DOHH2 (cell line): ENCODE data around the gene PLCB4.

ENCODE experiments used
- H3F3A ChIP-seq: fragments of 200-600 bp; sonication (generic), shearing (Covaris generic); 2 replicates; pipeline ENCODE4 v1.6.0; 2016; ENCODE audit warnings: antibody characterized with exemption, mild to moderate bottlenecking; ENCODE audit not compliant: control insufficient read depth, insufficient read depth
- H3K27ac ChIP-seq: fragments of 200-600 bp; sonication (generic); 2 replicates; pipeline ENCODE4 v1.5.1; 2014; ENCODE audit warnings: low read depth, mild to moderate bottlenecking, low read length, moderate library complexity
- H3K27me3 ChIP-seq: fragments of 200-600 bp; sonication (generic); 2 replicates; pipeline ENCODE4 v1.6.1; 2014; ENCODE audit warnings: mild to moderate bottlenecking, low read length, mixed read lengths; ENCODE audit not compliant: control insufficient read depth
- H3K36me3 ChIP-seq: fragments of 200-600 bp; sonication (generic); 2 replicates; pipeline ENCODE4 v1.6.1; 2014; ENCODE audit warnings: mild to moderate bottlenecking, low read length, moderate library complexity, mixed read lengths; ENCODE audit not compliant: control insufficient read depth
- H3K4me1 ChIP-seq: fragments of 200-600 bp; sonication (generic); 2 replicates; pipeline ENCODE4 v1.6.1; 2014; ENCODE audit warnings: mild to moderate bottlenecking, low read length, mixed read lengths; ENCODE audit not compliant: control insufficient read depth
- H3K4me2 ChIP-seq: fragments of 200-600 bp; sonication (generic); 2 replicates; pipeline ENCODE4 v1.6.0; 2014; ENCODE audit warnings: mild to moderate bottlenecking, low read length, moderate library complexity
- H3K4me3 ChIP-seq: fragments of 200-600 bp; sonication (generic); 2 replicates; pipeline ENCODE4 v1.5.1; 2014; ENCODE audit warnings: mild to moderate bottlenecking, low read length, mixed read lengths
- H3K79me2 ChIP-seq: fragments of 200-600 bp; sonication (generic); 2 replicates; pipeline ENCODE4 v1.6.1; 2014; ENCODE audit warnings: mild to moderate bottlenecking, low read length, mixed read lengths; ENCODE audit not compliant: control insufficient read depth
- H3K9me2 ChIP-seq: fragments of 200-600 bp; sonication (generic); replicated peaks from 2 replicates; pipeline ENCODE4 v1.6.1; 2014; ENCODE audit warnings: mild to moderate bottlenecking, low read length, mixed read lengths; ENCODE audit not compliant: control insufficient read depth
- H3K9me3 ChIP-seq: fragments of 200-600 bp; sonication (generic); 2 replicates; pipeline ENCODE4 v1.6.1; 2014; ENCODE audit warnings: antibody characterized with exemption, low read length, mixed read lengths; ENCODE audit not compliant: control insufficient read depth, insufficient read depth
- H4K20me1 ChIP-seq: fragments of 200-600 bp; sonication (generic); 2 replicates; pipeline ENCODE4 v1.6.0; 2014; ENCODE audit warnings: low read depth, mild to moderate bottlenecking, antibody characterized with exemption, low read length, moderate library complexity; ENCODE audit not compliant: control insufficient read depth, insufficient read depth
- EZH2phosphoT487 ChIP-seq: fragments of 200-600 bp; sonication (generic); IDR thresholded peaks from 2 replicates; pipeline ENCODE4 v1.6.1; 2017; ENCODE audit warnings: borderline replicate concordance, mild to moderate bottlenecking, antibody characterized with exemption, low read length, moderate library complexity, mixed read lengths
- TF ChIP-seq, protein P1 (sequence below): fragments of 200-600 bp; sonication (generic); IDR thresholded peaks from one replicate; pipeline ENCODE4 v1.5.1; 2014; ENCODE audit warnings: antibody characterized with exemption, mild to moderate bottlenecking, low read depth, low read length; ENCODE audit not compliant: poor library complexity, severe bottlenecking

PLCB4 gene

DNA sequence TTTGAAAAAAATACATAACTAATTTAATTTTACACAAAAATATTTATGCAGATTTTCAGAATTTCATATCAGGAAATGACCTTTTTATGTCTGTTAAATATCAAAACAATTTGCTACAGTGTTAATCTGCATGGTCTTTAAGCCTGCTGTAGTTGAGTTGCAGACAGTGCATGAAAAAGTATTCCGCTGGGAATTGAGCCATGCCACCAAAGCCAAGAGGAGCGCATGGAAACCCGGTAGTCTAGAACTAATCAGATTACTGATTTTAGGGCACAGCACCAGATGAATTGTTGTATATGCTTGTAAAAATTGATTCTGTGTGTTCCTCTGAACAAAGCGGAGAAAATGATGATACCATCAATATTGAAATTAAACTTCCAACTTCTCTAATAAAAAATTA lies 411.2 kb downstream of the PLCB4 start:
- H3K79me2 ChIP-seq: no peaks in the 10 kb centered on the region
- no peak overlapping the region for H3K4me2 ChIP-seq
- H3K27ac ChIP-seq: no peak overlapping the region
- H4K20me1 ChIP-seq: no peaks in the 10 kb centered on the region
- H3K4me1 ChIP-seq: peaks cover 3% of the 10 kb centered on the region
- no peaks in the 10 kb centered on the region for H3K9me3 ChIP-seq
- H3K4me3 ChIP-seq: no peak overlapping the region
- H3F3A ChIP-seq: no peaks in the 10 kb centered on the region
- no peak for TF ChIP-seq EZH2phosphoT487
- TF ChIP-seq, protein P1, sequence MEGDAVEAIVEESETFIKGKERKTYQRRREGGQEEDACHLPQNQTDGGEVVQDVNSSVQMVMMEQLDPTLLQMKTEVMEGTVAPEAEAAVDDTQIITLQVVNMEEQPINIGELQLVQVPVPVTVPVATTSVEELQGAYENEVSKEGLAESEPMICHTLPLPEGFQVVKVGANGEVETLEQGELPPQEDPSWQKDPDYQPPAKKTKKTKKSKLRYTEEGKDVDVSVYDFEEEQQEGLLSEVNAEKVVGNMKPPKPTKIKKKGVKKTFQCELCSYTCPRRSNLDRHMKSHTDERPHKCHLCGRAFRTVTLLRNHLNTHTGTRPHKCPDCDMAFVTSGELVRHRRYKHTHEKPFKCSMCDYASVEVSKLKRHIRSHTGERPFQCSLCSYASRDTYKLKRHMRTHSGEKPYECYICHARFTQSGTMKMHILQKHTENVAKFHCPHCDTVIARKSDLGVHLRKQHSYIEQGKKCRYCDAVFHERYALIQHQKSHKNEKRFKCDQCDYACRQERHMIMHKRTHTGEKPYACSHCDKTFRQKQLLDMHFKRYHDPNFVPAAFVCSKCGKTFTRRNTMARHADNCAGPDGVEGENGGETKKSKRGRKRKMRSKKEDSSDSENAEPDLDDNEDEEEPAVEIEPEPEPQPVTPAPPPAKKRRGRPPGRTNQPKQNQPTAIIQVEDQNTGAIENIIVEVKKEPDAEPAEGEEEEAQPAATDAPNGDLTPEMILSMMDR: no peak
- no peaks in the 10 kb centered on the region for H3K9me2 ChIP-seq
- no peaks in the 10 kb centered on the region for H3K36me3 ChIP-seq
- H3K27me3 ChIP-seq: no peaks in the 10 kb centered on the region

DNA sequence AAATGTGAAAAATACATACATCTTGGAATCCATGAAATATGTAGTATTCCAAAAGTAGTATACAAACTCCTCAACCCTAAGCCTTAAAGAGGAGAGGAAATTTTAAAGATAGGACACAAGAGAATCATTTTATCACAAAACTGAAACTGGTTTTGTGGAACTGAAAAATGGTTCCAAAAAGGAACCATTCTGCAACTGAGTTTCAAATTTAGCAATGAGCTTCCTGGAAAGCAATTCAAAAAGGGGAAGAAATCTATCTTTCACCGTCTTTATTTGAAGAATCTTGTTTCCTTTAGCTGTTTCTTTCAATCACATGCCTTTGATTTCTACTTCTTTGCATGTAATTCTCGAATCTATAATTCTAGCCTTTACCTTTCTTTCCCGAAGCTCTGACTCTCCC lies 413.3 kb downstream of the PLCB4 start:
- no peaks in the 10 kb centered on the region for H3F3A ChIP-seq
- H4K20me1 ChIP-seq: no peaks in the 10 kb centered on the region
- no peak for TF ChIP-seq EZH2phosphoT487
- TF ChIP-seq, protein P1: no peak
- no peaks in the 10 kb centered on the region for H3K79me2 ChIP-seq
- H3K27ac ChIP-seq: no peak overlapping the region
- H3K4me2 ChIP-seq: no peak overlapping the region
- no peaks in the 10 kb centered on the region for H3K9me3 ChIP-seq
- no peaks in the 10 kb centered on the region for H3K9me2 ChIP-seq
- no peaks in the 10 kb centered on the region for H3K36me3 ChIP-seq
- H3K4me3 ChIP-seq: no peak overlapping the region
- peaks cover 3% of the 10 kb centered on the region for H3K4me1 ChIP-seq
- no peaks in the 10 kb centered on the region for H3K27me3 ChIP-seq

DNA sequence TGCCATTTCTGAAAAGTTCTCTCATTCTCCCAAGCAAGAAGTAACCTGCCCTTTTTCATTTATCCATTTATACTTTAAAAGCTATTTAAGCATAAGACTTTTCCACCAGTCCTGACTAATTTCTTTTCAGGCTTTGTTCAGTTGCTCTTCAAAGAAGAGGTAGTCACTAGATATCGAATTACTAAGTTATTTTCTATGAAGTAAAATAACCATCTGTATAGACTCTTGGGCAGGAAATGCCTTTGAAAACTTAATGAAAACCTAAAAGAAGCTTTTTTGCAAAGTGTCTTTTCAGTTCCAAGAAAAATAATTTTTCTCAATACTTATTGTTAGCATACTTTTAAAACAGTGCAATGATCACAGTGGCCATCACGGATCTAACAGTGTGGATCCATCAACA lies 414.2 kb downstream of the PLCB4 start:
- H3K9me2 ChIP-seq: no peaks in the 10 kb centered on the region
- H3K36me3 ChIP-seq: no peaks in the 10 kb centered on the region
- H3K9me3 ChIP-seq: no peaks in the 10 kb centered on the region
- peaks cover 3% of the 10 kb centered on the region for H3K4me1 ChIP-seq
- TF ChIP-seq EZH2phosphoT487: no peak
- no peaks in the 10 kb centered on the region for H3K27me3 ChIP-seq
- no peak overlapping the region for H3K4me2 ChIP-seq
- H3F3A ChIP-seq: no peaks in the 10 kb centered on the region
- no peaks in the 10 kb centered on the region for H4K20me1 ChIP-seq
- no peak overlapping the region for H3K27ac ChIP-seq
- H3K79me2 ChIP-seq: no peaks in the 10 kb centered on the region
- H3K4me3 ChIP-seq: no peak overlapping the region

DNA sequence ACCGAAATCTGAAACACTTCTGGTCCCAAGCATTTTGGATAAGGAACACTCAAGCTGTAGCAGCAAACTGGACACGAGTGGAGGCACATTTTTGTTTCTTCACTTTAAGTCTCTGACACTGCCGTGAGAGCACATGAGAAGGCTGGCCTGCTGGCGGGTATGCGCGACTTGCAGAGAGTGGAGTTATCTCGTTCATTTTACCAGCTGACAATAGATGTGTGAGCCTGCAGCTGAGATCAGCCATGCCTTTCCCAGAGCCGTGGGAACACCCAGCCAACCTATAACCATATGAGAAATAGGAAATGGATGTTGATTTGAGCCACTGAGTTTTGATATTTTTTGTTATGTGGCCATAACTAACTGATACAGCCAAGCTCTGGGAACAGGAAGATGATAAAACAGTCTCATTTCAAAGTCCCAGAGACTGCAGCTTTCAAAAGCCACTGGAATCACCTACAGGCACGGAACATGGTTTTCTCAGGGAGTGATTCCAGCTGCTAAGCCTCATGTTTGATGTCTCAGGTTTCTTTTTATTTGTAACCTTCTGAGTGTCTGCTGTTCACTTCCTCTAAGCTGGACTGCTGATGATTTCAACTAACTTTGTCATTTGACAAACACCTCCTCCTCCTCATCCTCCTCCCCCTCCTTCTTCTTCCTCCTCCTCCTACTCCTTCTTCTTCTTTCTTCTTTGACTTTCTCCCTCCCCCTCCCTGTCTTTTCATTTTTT lies 416.9 kb downstream of the PLCB4 start:
- no peak for TF ChIP-seq EZH2phosphoT487
- TF ChIP-seq, protein P1: no peak
- Histone ChIP-seq H3K79me2 (no peaks in the 10 kb centered on the region), H3K36me3 (no peaks in the 10 kb centered on the region), H3K9me2 (no peaks in the 10 kb centered on the region), H3K27me3 (no peaks in the 10 kb centered on the region), H3K4me3 (no peak overlapping the region), H3K9me3 (no peaks in the 10 kb centered on the region), H3K27ac (no peak overlapping the region), H3F3A (no peaks in the 10 kb centered on the region), H3K4me2 (no peak overlapping the region), H4K20me1 (no peaks in the 10 kb centered on the region), H3K4me1 (peaks cover 3% of the 10 kb centered on the region)
